Common myeloid progenitor, CD34-positive (primary cell): ENCODE data around the gene NDUFAF7. TPM values are rescaled to one million over a fixed set of nuclear protein-coding genes. Genes with fewer than 3 reads are reported as not detected.
A peak's percentile ranks its signal among the peaks of the same experiment; 100 is the strongest.

Source experiments
- CTCF ChIA-PET: fragments of 350-600 bp; sonication (Branson Sonifier 250); formaldehyde crosslinking; loops from one replicate; lab custom pipeline; 2021; ENCODE audit warnings: antibody characterized with exemption; lab: Charles Lee
- POLR2A ChIA-PET: fragments of 350-600 bp; sonication (Branson Sonifier 250); formaldehyde crosslinking; loops from one replicate; lab custom pipeline; 2021; ENCODE audit warnings: antibody characterized with exemption; lab: Charles Lee
- DNase-seq, 3 donors: peaks; one replicate each; pipeline versions ENCODE4 v3.0.0 to v3.0.0-alpha.2; 2013
- H3K27ac ChIP-seq, 2 experiments: 1 replicate in 1 of 2; 2 replicates in 1 of 2; pipeline ENCODE4 v1.7.0; 2013; ENCODE audit warnings: inconsistent platforms in 2 of 2, low read length in 2 of 2, mild to moderate bottlenecking in 2 of 2, low read depth in 1 of 2, moderate library complexity in 1 of 2; ENCODE audit not compliant: severe bottlenecking in 2 of 2, insufficient read depth in 1 of 2, poor library complexity in 1 of 2
- H3K27me3 ChIP-seq, 5 experiments: replicated peaks in 2 of 5; 1 replicate in 3 of 5; 2 replicates in 2 of 5; pipeline versions ENCODE4 v1.6.1 to v1.7.0; 2013; ENCODE audit warnings: low read length in 4 of 5, mild to moderate bottlenecking in 2 of 5, moderate library complexity in 2 of 5, inconsistent platforms in 1 of 5; ENCODE audit not compliant: insufficient read depth in 5 of 5, control insufficient read depth in 4 of 5
- H3K36me3 ChIP-seq, 4 experiments: 1 replicate in 2 of 4; 2 replicates in 2 of 4; pipeline versions ENCODE4 v1.6.1 to v1.7.0; 2013; ENCODE audit warnings: low read length in 3 of 4, control low read depth in 1 of 4, mild to moderate bottlenecking in 1 of 4; ENCODE audit not compliant: control insufficient read depth in 4 of 4, insufficient read depth in 4 of 4
- H3K4me1 ChIP-seq, 4 experiments: 1 replicate in 3 of 4; 2 replicates in 1 of 4; pipeline versions ENCODE4 v1.6.1 to v1.7.1; 2013; ENCODE audit warnings: low read length in 3 of 4, mild to moderate bottlenecking in 3 of 4, control low read depth in 1 of 4, inconsistent platforms in 1 of 4, moderate library complexity in 1 of 4; ENCODE audit not compliant: control insufficient read depth in 4 of 4, insufficient read depth in 4 of 4; ENCODE audit errors: control extremely low read depth in 1 of 4
- H3K4me3 ChIP-seq, 7 experiments: 1 replicate in 4 of 7; 2 replicates in 3 of 7; pipeline versions ENCODE4 v1.5.1 to v1.7.0; 2013; ENCODE audit warnings: mild to moderate bottlenecking in 7 of 7, low read length in 6 of 7, moderate library complexity in 6 of 7, inconsistent platforms in 2 of 7, low read depth in 2 of 7, control low read depth in 1 of 7; ENCODE audit not compliant: insufficient read depth in 4 of 7, control insufficient read depth in 1 of 7; ENCODE audit errors: extremely low read depth in 1 of 7
- H3K9me3 ChIP-seq, 5 experiments: 1 replicate in 4 of 5; 2 replicates in 1 of 5; pipeline versions ENCODE4 v1.6.1 to v1.7.1; 2013; ENCODE audit warnings: low read length in 4 of 5, mild to moderate bottlenecking in 2 of 5, inconsistent platforms in 1 of 5, low read depth in 1 of 5, moderate library complexity in 1 of 5; ENCODE audit not compliant: control insufficient read depth in 4 of 5, insufficient read depth in 2 of 5; ENCODE audit errors: control extremely low read depth in 1 of 5
- WGBS: methylation state at CpG from one replicate; pipeline ENCODE4 v1.1.5; 2013; ENCODE audit not compliant: insufficient coverage; 5-methylcytosine and 5-hydroxymethylcytosine counted together
- polyA plus RNA-seq: library from polyadenylated mRNA; unstranded; fragments of 120-200 nt; gene quantifications from one replicate; pipeline ENCODE4 v1.2.1, GENCODE V29; 2013

The NDUFAF7 gene
- polyA plus RNA-seq = 21.0 TPM

- Histone ChIP-seq H3K4me1 (peaks cover 16 to 32% (median 29%) of the 10 kb centered on the region in 4 experiments), H3K4me3 (peak within 1 kb of the TSS; percentile 77 to 99 (median 93)), H3K27ac (peak within 1 kb of the TSS; percentile 91 to 96), H3K9me3 (no peaks in the 10 kb centered on the region), H3K27me3 (no peaks in the 10 kb centered on the region), H3K36me3 (peaks cover 9 to 22% (median 16%) of the 10 kb centered on the region in 4 experiments)
- DNase-seq = peak; percentile 94 to 96 (median 96)
- WGBS = under 1% methylated on average over 71 of the region's 73 CpGs
- ChIA-PET POLR2A (interaction anchor here (0.5 to 1.5 kb wide), 2 partner anchors 12 to 40 kb away, joined by 4 read pairs; no protein-coding TSS in a partner anchor), CTCF (interaction anchor here (0.7 to 1.6 kb wide), 7 partner anchors 11 to 72 kb away, joined by 3 to 9 read pairs (median 3); no protein-coding TSS in a partner anchor)
Measured at GRCh38 chr2:37231241-37232130, at the start of gene NDUFAF7, which contains the start of gene CEBPZ. NDUFAF7 (plus strand) TSS chr2:37231658; CDS start chr2:37231706, 48 bp downstream. CEBPZ (minus strand) TSS chr2:37231596; CDS start chr2:37231567, 29 bp downstream.

- Histone ChIP-seq H3K4me1 (no peaks in the 10 kb centered on the region), H3K27me3 (peaks cover 0 to 3% (median 0%) of the 10 kb centered on the region in 5 experiments), H3K9me3 (no peaks in the 10 kb centered on the region), H3K27ac (no peak overlapping the region), H3K4me3 (no peak overlapping the region), H3K36me3 (no peaks in the 10 kb centered on the region)
- no peak for DNase-seq
- 90% methylated on average over 11 of the region's 17 CpGs for WGBS
- POLR2A ChIA-PET = no interaction called here
- CTCF ChIA-PET = interaction anchor here (0.5 to 1.6 kb wide), 4 partner anchors 10 to 606 kb away, joined by 3 to 6 read pairs (median 4); no protein-coding TSS in a partner anchor
Measured at GRCh38 chr2:37181726-37182684, 49.5 kb upstream of the NDUFAF7 start.

GRCh38 chr2:37188570-37188969, 42.9 kb upstream of the NDUFAF7 start, which contains the start of gene SULT6B1:
SULT6B1 (minus strand) TSS chr2:37188670; CDS start chr2:37188640, 30 bp downstream.
- Histone ChIP-seq H3K27ac (no peak within 1 kb of the TSS), H3K27me3 (peaks cover 0 to 3% (median 0%) of the 10 kb centered on the region in 5 experiments), H3K4me3 (no peak within 1 kb of the TSS), H3K4me1 (peaks cover 0 to 2% (median 0%) of the 10 kb centered on the region in 4 experiments), H3K36me3 (no peaks in the 10 kb centered on the region), H3K9me3 (no peaks in the 10 kb centered on the region)
- ChIA-PET CTCF (interaction anchor here (1.5 kb wide), 1 partner anchor 15 kb away, joined by 5 read pairs; no protein-coding TSS in a partner anchor), POLR2A (no interaction called here)
- WGBS = 100% methylated on average over 1 of the region's 2 CpGs
- no peak for DNase-seq

GRCh38 chr2:37189452-37190153, 41.9 kb upstream of the NDUFAF7 start:
- H3K36me3 ChIP-seq = no peaks in the 10 kb centered on the region
- peaks cover 0 to 3% (median 0%) of the 10 kb centered on the region in 5 experiments for H3K27me3 ChIP-seq
- WGBS = 95% methylated on average over 6 of the region's 6 CpGs
- H3K27ac ChIP-seq = no peak overlapping the region
- DNase-seq = peak in 1 of 3 donors; percentile 13
- CTCF ChIA-PET = interaction anchor here (0.8 to 2.3 kb wide), 3 partner anchors 9 to 21 kb away, joined by 3 to 9 read pairs (median 5); no protein-coding TSS in a partner anchor
- H3K4me1 ChIP-seq = peaks cover 0 to 2% (median 0%) of the 10 kb centered on the region in 4 experiments
- H3K4me3 ChIP-seq = no peak overlapping the region
- POLR2A ChIA-PET = interaction anchor here (0.5 kb wide), 1 partner anchor 1205 kb away, joined by 3 read pairs; no protein-coding TSS in a partner anchor
- H3K9me3 ChIP-seq = no peaks in the 10 kb centered on the region

GRCh38 chr2:37190290-37190689, 41.2 kb upstream of the NDUFAF7 start:
- no peaks in the 10 kb centered on the region for H3K36me3 ChIP-seq
- POLR2A ChIA-PET = interaction anchor here (0.5 kb wide), 1 partner anchor 1204 kb away, joined by 3 read pairs; no protein-coding TSS in a partner anchor
- H3K4me1 ChIP-seq = peaks cover 0 to 2% (median 0%) of the 10 kb centered on the region in 4 experiments
- no peak overlapping the region for H3K4me3 ChIP-seq
- WGBS = 100% methylated on average over 3 of the region's 4 CpGs
- H3K27ac ChIP-seq = no peak overlapping the region
- H3K9me3 ChIP-seq = no peaks in the 10 kb centered on the region
- CTCF ChIA-PET = interaction anchor here (2.3 kb wide), 1 partner anchor 22 kb away, joined by 9 read pairs; no protein-coding TSS in a partner anchor
- H3K27me3 ChIP-seq = peaks cover 0 to 3% (median 0%) of the 10 kb centered on the region in 5 experiments
- DNase-seq = no peak
